Measurements from ENCODE around the gene MARCHF11. TPM values are rescaled to one million over a fixed set of nuclear protein-coding genes. Genes with fewer than 3 reads are reported as not detected.

MARCHF11 gene
- total RNA-seq, 2 donors from 2014 or later = 0.24 to 0.33 TPM

DNA sequence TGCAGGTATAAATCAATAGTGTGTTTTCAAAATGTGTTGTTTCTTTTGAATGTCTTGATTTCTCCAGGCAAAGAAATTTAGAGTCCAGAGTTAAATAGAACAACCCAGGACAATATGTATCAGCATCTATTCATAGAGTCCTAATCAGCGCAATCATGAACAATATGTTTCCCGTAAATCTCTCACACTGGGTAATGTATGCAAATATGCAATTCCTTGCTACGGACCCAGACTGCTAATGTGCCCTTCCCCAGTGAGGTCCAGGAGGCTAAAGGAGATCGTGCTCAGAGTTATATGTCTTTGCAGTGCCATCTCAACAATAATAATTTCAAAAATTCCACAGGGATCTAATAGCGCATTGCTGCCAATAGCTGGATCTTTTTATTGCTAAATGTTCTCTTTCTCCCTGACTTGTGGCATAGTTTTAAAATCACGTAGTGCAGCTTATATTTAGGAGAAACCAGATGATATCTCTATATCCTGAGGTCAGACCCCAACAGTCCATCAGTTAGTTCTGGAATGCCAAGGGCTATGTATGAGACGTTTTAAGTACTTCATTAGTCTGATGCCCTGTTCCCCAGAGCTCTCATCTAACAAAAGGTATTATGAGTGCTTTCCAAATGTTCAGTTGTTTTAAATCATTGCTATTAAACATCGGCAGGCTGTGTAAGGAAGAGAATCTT, 145.1 kb downstream of the MARCHF11 start:
- TF ChIP-seq, protein P1, sequence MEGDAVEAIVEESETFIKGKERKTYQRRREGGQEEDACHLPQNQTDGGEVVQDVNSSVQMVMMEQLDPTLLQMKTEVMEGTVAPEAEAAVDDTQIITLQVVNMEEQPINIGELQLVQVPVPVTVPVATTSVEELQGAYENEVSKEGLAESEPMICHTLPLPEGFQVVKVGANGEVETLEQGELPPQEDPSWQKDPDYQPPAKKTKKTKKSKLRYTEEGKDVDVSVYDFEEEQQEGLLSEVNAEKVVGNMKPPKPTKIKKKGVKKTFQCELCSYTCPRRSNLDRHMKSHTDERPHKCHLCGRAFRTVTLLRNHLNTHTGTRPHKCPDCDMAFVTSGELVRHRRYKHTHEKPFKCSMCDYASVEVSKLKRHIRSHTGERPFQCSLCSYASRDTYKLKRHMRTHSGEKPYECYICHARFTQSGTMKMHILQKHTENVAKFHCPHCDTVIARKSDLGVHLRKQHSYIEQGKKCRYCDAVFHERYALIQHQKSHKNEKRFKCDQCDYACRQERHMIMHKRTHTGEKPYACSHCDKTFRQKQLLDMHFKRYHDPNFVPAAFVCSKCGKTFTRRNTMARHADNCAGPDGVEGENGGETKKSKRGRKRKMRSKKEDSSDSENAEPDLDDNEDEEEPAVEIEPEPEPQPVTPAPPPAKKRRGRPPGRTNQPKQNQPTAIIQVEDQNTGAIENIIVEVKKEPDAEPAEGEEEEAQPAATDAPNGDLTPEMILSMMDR (IDR thresholded peaks at IDR 0.05) = no peak
- H3K27ac ChIP-seq = no peak overlapping the region

DNA sequence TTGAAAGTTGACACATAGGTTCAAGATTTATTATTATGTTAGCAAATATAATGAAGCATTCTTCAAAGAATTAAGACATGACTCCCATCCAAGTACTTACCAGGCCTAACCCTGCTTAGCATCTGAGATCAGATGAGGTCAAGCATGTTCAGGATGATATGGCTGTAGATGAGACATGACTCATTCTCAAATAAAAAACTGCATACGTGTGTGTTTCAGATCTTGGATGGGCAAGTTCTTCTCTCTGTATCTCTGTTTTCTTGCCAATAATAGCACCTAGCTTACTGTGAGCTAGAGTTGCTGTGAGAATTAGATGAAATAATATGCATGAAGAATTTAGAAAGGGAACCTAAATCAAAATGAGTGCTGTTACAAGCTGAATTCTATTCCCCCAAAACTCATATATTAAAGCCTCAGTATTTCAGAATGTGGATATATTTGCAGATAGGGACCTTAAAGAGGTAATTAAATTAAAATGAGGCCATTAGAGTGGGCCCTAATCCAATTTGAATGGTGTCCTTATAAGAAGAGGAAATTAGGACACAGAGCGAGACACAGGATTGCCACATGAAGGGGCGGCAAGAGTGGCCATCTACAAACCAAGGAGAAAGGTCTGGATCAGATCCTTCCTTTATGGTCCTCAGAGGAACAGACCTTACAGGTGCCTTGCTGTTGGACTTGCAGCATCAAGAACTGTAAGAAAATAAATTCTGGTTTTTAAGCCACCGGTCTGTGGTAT, 146.2 kb downstream of the MARCHF11 start:
- no peak overlapping the region for H3K4me3 ChIP-seq

More for the DNA sequence above, 145.1 kb downstream of the MARCHF11 start:
- Histone ChIP-seq H3K4me1 (no peaks in the 10 kb centered on the region), H3K27me3 (no peaks in the 10 kb centered on the region), H3K9me3 (no peaks in the 10 kb centered on the region), H3K36me3 (no peaks in the 10 kb centered on the region), H3K4me3 (no peak overlapping the region)
- DNase-seq (ENCODE audit: low spot score) = no peak

DNA sequence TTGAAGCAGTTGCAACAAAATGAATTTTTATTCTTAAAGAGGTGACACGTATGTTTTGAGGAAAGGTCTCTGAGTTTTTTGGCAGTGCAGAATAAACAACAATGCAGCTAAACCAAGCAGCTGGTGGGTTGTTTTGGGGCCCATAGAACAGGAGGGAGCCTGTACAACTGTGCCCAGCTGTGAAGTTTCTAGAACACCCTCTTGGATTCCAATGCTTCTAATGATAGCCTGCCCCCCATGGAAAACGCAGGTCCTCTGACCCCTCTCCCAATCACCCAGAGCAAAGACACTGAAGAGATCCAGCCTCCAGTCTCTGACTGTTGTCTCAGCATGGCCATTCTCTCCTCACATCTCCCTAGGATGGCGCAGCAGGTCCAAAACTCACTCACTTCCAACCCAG, 150.9 kb downstream of the MARCHF11 start:
- Histone ChIP-seq H3K27ac (no peak overlapping the region), H3K9me3 (no peaks in the 10 kb centered on the region), H3K27me3 (no peaks in the 10 kb centered on the region), H3K36me3 (no peaks in the 10 kb centered on the region), H3K4me1 (no peaks in the 10 kb centered on the region), H3K4me3 (no peak overlapping the region)
- DNase-seq (ENCODE audit: low spot score) = no peak
- TF ChIP-seq, protein P1 (IDR thresholded peaks at IDR 0.05) = no peak

More for the DNA sequence above, 146.2 kb downstream of the MARCHF11 start:
- Histone ChIP-seq H3K9me3 (no peaks in the 10 kb centered on the region), H3K27ac (no peak overlapping the region), H3K36me3 (no peaks in the 10 kb centered on the region), H3K27me3 (no peaks in the 10 kb centered on the region), H3K4me1 (no peaks in the 10 kb centered on the region)
- DNase-seq (ENCODE audit: low spot score) = no peak
- TF ChIP-seq, protein P1 (IDR thresholded peaks at IDR 0.05) = no peak

DNA sequence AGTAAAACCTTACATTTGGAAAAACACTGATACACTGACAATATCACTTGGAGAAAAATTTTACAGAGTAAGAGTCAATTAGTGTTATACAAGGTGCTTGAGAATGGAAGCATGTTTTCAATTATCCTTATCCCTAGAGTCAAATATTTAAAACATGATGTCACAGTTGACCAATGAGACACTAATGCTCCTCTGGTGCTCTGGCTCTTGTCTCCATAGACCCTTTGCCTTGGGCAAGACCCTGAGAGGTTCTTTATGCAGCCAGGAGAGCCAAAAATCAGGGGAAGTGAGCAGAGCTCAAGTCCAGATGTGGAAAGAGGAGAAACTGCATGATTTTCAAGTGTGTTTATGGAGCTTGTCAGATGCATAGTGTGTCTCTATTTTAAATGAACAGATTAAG, 153.9 kb downstream of the MARCHF11 start:
- TF ChIP-seq, protein P1 (IDR thresholded peaks at IDR 0.05) = no peak

DNA sequence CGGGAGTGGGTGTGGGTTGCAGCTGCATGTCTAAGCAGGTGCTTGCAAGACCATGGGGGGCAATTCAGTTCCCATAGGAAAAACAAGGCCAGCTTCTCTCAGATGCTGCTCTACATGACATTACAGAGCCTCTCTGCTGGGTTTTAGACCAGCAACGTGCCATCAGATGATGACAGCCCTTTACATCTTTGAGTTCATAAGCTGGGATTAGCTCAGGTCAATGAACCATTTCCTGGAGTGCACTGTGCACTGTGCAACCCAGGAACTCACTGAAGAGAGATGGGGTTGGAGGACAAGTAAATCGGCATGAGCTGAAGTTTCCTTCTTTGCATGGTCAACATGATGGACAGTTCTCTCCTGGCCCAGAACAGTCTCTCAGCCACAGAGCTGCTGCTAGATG, 160.6 kb downstream of the MARCHF11 start:
- H3K4me1 ChIP-seq = no peaks in the 10 kb centered on the region
- TF ChIP-seq, protein P1 (IDR thresholded peaks at IDR 0.05) = no peak
- no peak overlapping the region for H3K27ac ChIP-seq
- H3K9me3 ChIP-seq = no peaks in the 10 kb centered on the region
- no peak for DNase-seq (ENCODE audit: low spot score)
- H3K27me3 ChIP-seq = no peaks in the 10 kb centered on the region
- no peak overlapping the region for H3K4me3 ChIP-seq
- H3K36me3 ChIP-seq = no peaks in the 10 kb centered on the region

More for the DNA sequence above, 153.9 kb downstream of the MARCHF11 start:
- H3K27ac ChIP-seq = no peak overlapping the region
- no peaks in the 10 kb centered on the region for H3K9me3 ChIP-seq
- no peak overlapping the region for H3K4me3 ChIP-seq
- no peak for DNase-seq (ENCODE audit: low spot score)
- H3K27me3 ChIP-seq = no peaks in the 10 kb centered on the region
- H3K4me1 ChIP-seq = no peaks in the 10 kb centered on the region
- no peaks in the 10 kb centered on the region for H3K36me3 ChIP-seq
